K562 (cell line): ENCODE data around the gene HOXB1. TPM values are rescaled to one million over a fixed set of nuclear protein-coding genes. Genes with fewer than 3 reads are reported as not detected.

ENCODE experiments used
- ATAC-seq: fragments of 200-7000 bp; cut with Tn5 transposase; 3 replicates; pipeline ENCODE4 v1.9.1; 2020; ENCODE audit warnings: moderate library complexity
- BruUV-seq: library from RNA; stranded (reverse); fragments of 400-500 nt; replicated peaks from 2 replicates; lab custom pipeline; 2021; lab: Mats Ljungman, UMichigan
- CTCF ChIA-PET: fragments of 300-600 bp; formaldehyde crosslinking; extraction: SDS; loops from one replicate; lab custom pipeline; 2021; ENCODE audit warnings: low intra/inter-chr PET ratio; lab: Yijun Ruan, JAX
- POLR2A ChIA-PET: fragments of 300-600, 350-650 bp; sonication (Branson Sonifier 250); formaldehyde crosslinking; extraction: SDS; loops from one replicate; lab custom pipeline; 2021; ENCODE audit warnings: antibody characterized with exemption, inconsistent platforms; lab: Yijun Ruan, JAX
- DNase-seq, 4 experiments: peaks; one replicate each; pipeline versions ENCODE4 v3.0.0 to v3.0.0-alpha.2; 2011 to 2018; ENCODE audit warnings: low spot score in 3 of 4, mixed read lengths in 3 of 4; ENCODE audit errors: extremely low read depth in 1 of 4
- FAIRE-seq: peaks from 2 replicates; lab custom pipeline; 2011; peaks lifted over from hg19 to GRCh38; lab: Jason Lieb, UNC
- H2AFZ ChIP-seq: 2 replicates; pipeline ENCODE4 v1.6.0; 2011; ENCODE audit warnings: low read depth, low read length, control low read depth, inconsistent platforms
- H3K27ac ChIP-seq: fragments of 200-600 bp; 3 replicates; pipeline ENCODE4 v1.8.0; 2011; ENCODE audit warnings: low read depth, mild to moderate bottlenecking, control low read depth, inconsistent platforms, low read length, moderate library complexity, mixed read lengths; ENCODE audit errors: extremely low read depth
- H3K27me3 ChIP-seq, 2 experiments: fragments of 300-600 bp in 1 of 2; 2 replicates in 1 of 2; 3 replicates in 1 of 2; pipeline versions ENCODE4 v1.6.0 to v1.8.0; 2011; ENCODE audit warnings: inconsistent platforms in 2 of 2, low read length in 2 of 2, mild to moderate bottlenecking in 1 of 2, mixed read lengths in 1 of 2, moderate library complexity in 1 of 2; ENCODE audit not compliant: control insufficient read depth in 2 of 2, insufficient read depth in 2 of 2
- H3K36me3 ChIP-seq: fragments of 300-600 bp; 3 replicates; pipeline ENCODE4 v1.8.0; 2011; ENCODE audit warnings: mild to moderate bottlenecking, low read length, inconsistent platforms; ENCODE audit not compliant: control insufficient read depth, insufficient read depth
- H3K4me1 ChIP-seq, 2 experiments: fragments of 200-600 bp in 1 of 2; replicated peaks in 1 of 2; 2 replicates in 1 of 2; 3 replicates in 1 of 2; pipeline versions ENCODE4 v1.5.1 to v1.8.0; 2011; ENCODE audit warnings: inconsistent platforms in 2 of 2, low read length in 2 of 2, mild to moderate bottlenecking in 1 of 2, mixed read lengths in 1 of 2, moderate library complexity in 1 of 2; ENCODE audit not compliant: control insufficient read depth in 2 of 2, insufficient read depth in 2 of 2
- H3K4me2 ChIP-seq: 2 replicates; pipeline ENCODE4 v1.6.1; 2011; ENCODE audit warnings: low read length, control low read depth, inconsistent platforms, mixed read lengths; ENCODE audit not compliant: insufficient read depth
- H3K4me3 ChIP-seq: fragments of 200-600 bp; sonication (generic), shearing (Covaris generic); 2 replicates; pipeline ENCODE4 v1.5.1; 2016; ENCODE audit warnings: control low read depth, inconsistent platforms
- H3K79me2 ChIP-seq: fragments of 200-600 bp; 3 replicates; pipeline ENCODE4 v1.8.0; 2011; ENCODE audit warnings: low read length, inconsistent platforms; ENCODE audit not compliant: control insufficient read depth, insufficient read depth
- H3K9ac ChIP-seq, 2 experiments: 2 replicates each; pipeline versions ENCODE4 v1.6.0 to v1.6.1; 2011; ENCODE audit warnings: low read depth in 2 of 2, low read length in 2 of 2, control low read depth in 1 of 2, inconsistent platforms in 1 of 2, mild to moderate bottlenecking in 1 of 2, mixed read lengths in 1 of 2; ENCODE audit not compliant: insufficient read depth in 1 of 2
- H3K9me1 ChIP-seq: one replicate; pipeline ENCODE4 v1.6.0; 2011; ENCODE audit warnings: inconsistent platforms, mild to moderate bottlenecking, low read length, moderate library complexity; ENCODE audit not compliant: control insufficient read depth, insufficient read depth
- H3K9me3 ChIP-seq: replicated peaks from 2 replicates; pipeline ENCODE4 v1.5.1; 2011; ENCODE audit warnings: low read depth, low read length, inconsistent platforms; ENCODE audit not compliant: control insufficient read depth, insufficient read depth
- H4K20me1 ChIP-seq: replicated peaks from 2 replicates; pipeline ENCODE4 v1.6.1; 2011; ENCODE audit warnings: low read length, inconsistent platforms, mixed read lengths; ENCODE audit not compliant: control insufficient read depth, insufficient read depth
- ARNT ChIP-seq, 2 experiments: fragments of 450-650 bp; IDR thresholded peaks; 2 replicates each; pipeline ENCODE4 v1.6.1; 2016; ENCODE audit warnings: mild to moderate bottlenecking in 1 of 2
- BDP1 ChIP-seq: IDR thresholded peaks from 3 replicates; pipeline ENCODE4 v1.6.1; 2011; ENCODE audit not compliant: insufficient read length, insufficient read depth
- BHLHE40 ChIP-seq: IDR thresholded peaks from 2 replicates; pipeline ENCODE4 v1.6.1; 2011; ENCODE audit warnings: low read length, improper control_type of control experiment
- EGR1 ChIP-seq: fragments of 450-650 bp; conservative IDR thresholded peaks from 2 replicates; pipeline ENCODE4 v1.6.1; 2017; ENCODE audit warnings: mild to moderate bottlenecking
- ELK3 ChIP-seq: fragments of 450-650 bp; formaldehyde crosslinking; IDR thresholded peaks from 2 replicates; pipeline ENCODE4 v1.4.0; 2020; ENCODE audit warnings: mild to moderate bottlenecking
- ESRRA ChIP-seq: fragments of 450-650 bp; IDR thresholded peaks from 2 replicates; pipeline ENCODE4 v1.6.1; 2014; ENCODE audit warnings: low read depth, mild to moderate bottlenecking, moderate library complexity, borderline replicate concordance
- HNRNPH1 ChIP-seq: fragments of 200-400 bp; formaldehyde crosslinking; optimal IDR thresholded peaks from 2 replicates; pipeline ENCODE3; 2017; ENCODE audit warnings: low read depth, mild to moderate bottlenecking, low read length, moderate library complexity
- HOXB6 ChIP-seq: fragments of 250-450 bp; sonication (Bioruptor Pico); IDR thresholded peaks from 2 replicates; pipeline ENCODE4 v1.5.1; 2022; ENCODE audit warnings: mild to moderate bottlenecking, borderline replicate concordance
- IRF1 ChIP-seq: sonication (generic); formaldehyde crosslinking; IDR thresholded peaks from 2 replicates; pipeline ENCODE4 v1.8.0; 2022; ENCODE audit warnings: missing genetic modification reagents, mild to moderate bottlenecking, borderline replicate concordance
- LEF1 ChIP-seq: fragments of 450-650 bp; IDR thresholded peaks from 2 replicates; pipeline ENCODE4 v1.6.1; 2016; ENCODE audit warnings: mild to moderate bottlenecking
- RBM14 ChIP-seq: fragments of 200-400 bp; formaldehyde crosslinking; IDR thresholded peaks from 2 replicates; pipeline ENCODE4 v1.6.1; 2018; ENCODE audit warnings: low read depth, mild to moderate bottlenecking, low read length, moderate library complexity, borderline replicate concordance; ENCODE audit not compliant: insufficient read depth
- SMARCB1 ChIP-seq: IDR thresholded peaks from 2 replicates; pipeline ENCODE4 v1.6.1; 2011; ENCODE audit warnings: improper control_type of control experiment, low read depth; ENCODE audit not compliant: insufficient read length
- SP1 ChIP-seq: sonication (generic); formaldehyde crosslinking; IDR thresholded peaks from 2 replicates; pipeline ENCODE4 v1.8.1; 2022; ENCODE audit warnings: mild to moderate bottlenecking, missing genetic modification reagents
- SREBF2 ChIP-seq: sonication (generic); formaldehyde crosslinking; IDR thresholded peaks from 2 replicates; pipeline ENCODE4 v1.4.0; 2020; ENCODE audit warnings: mild to moderate bottlenecking, missing genetic modification reagents
- TCF3 ChIP-seq: sonication (generic); formaldehyde crosslinking; IDR thresholded peaks from 2 replicates; pipeline ENCODE4 v1.4.0; 2020; ENCODE audit warnings: mild to moderate bottlenecking, missing genetic modification reagents
- ZBTB43 ChIP-seq: sonication (generic); formaldehyde crosslinking; IDR thresholded peaks from 2 replicates; pipeline ENCODE4 v1.8.0; 2023; ENCODE audit warnings: mild to moderate bottlenecking, missing genetic modification reagents
- ZNF143 ChIP-seq: sonication (generic); formaldehyde crosslinking; IDR thresholded peaks from 2 replicates; pipeline ENCODE4 v1.9.0; 2022; ENCODE audit warnings: mild to moderate bottlenecking, missing genetic modification reagents
- ZNF507 ChIP-seq: conservative IDR thresholded peaks from 2 replicates; pipeline ENCODE4 v1.6.1; 2017; ENCODE audit warnings: missing genetic modification characterization, missing compliant biosample characterization
- ZNF644 ChIP-seq: fragments of 200-800 bp; sonication (Bioruptor generic); IDR thresholded peaks from 2 replicates; pipeline ENCODE4 v1.6.1; 2016; ENCODE audit warnings: low read depth, missing genetic modification characterization, missing compliant biosample characterization
- ZNF717 ChIP-seq: fragments of 250-450 bp; sonication (Bioruptor Pico); IDR thresholded peaks from 2 replicates; pipeline ENCODE4 v1.5.0; 2021
- ZNF785 ChIP-seq: fragments of 250-450 bp; sonication (Bioruptor Pico); IDR thresholded peaks from 2 replicates; pipeline ENCODE4 v1.4.0; 2020; ENCODE audit warnings: mild to moderate bottlenecking
- WGBS: fragments of 100-300 bp; shearing (Covaris generic); methylation state at CpG from one replicate; pipeline ENCODE4 v1.1.6; 2016; ENCODE audit warnings: low coverage, mixed read lengths; ENCODE audit not compliant: insufficient coverage; ENCODE audit errors: missing lambda C conversion rate; 5-methylcytosine and 5-hydroxymethylcytosine counted together
- in situ Hi-C: fragments of 300-500 bp; cut with MboI; formaldehyde crosslinking; loops from 4 replicates; pipeline ENCODE4 v1.15.0; 2018; ENCODE audit warnings: inconsistent platforms, mixed read lengths
- intact Hi-C: fragments of 100-400 bp; cut with micrococcal nuclease; formaldehyde crosslinking; loops from 2 replicates; pipeline ENCODE4 v1.14.2; 2022
- polyA plus RNA-seq, 8 experiments: library from polyadenylated mRNA; depleted of rRNA in 4 of 8; stranded (reverse) in 5 of 8; unstranded in 3 of 8; fragments of >200 nt; fragmentation: Nextera tagmentation in 2 of 8; fragmentation: Illumina TruSeq in 1 of 8; extraction: Ambion mirVana in 2 of 8; extraction: Trizol in 1 of 8; gene quantifications; 2 replicates each; pipeline versions ENCODE4 v1.2.1 to v1.2.3, GENCODE V29; 2011 to 2014; ENCODE audit warnings: inconsistent platforms in 1 of 8, missing spikeins in 1 of 8
- total RNA-seq, 7 experiments: library from RNA; depleted of rRNA in 6 of 7; stranded (reverse); fragments of >200 nt in 6 of 7; fragmentation: Illumina TruSeq in 2 of 7; extraction: Trizol in 2 of 7; gene quantifications; 2 replicates each; pipeline versions ENCODE4 v1.2.1 to v1.2.3, GENCODE V29; 2011 to 2021; ENCODE audit warnings: low replicate concordance in 1 of 7

The HOXB1 gene
- total and polyA plus RNA-seq, 9 of the 15 experiments (the other 6 are each of a cell fraction or from before 2014, with no cell fraction given), result 0.04 TPM; not detected in 8

GRCh38 chr17:48488548-48489106 is 42.2 kb downstream of the HOXB1 start:
- ChIA-PET CTCF (no interaction called here), POLR2A (interaction anchor here (0.6 to 1.1 kb wide), 5 partner anchors 8 to 94 kb away, joined by 3 read pairs; no protein-coding TSS in a partner anchor)
- intact Hi-C loops (loop anchor here (10.0 kb wide), 1 partner anchor 274 kb away; no protein-coding TSS in a partner anchor), in situ Hi-C loops (no loop called here)
- peak; percentile 85 for FAIRE-seq
- H3K4me3 ChIP-seq, result no peak overlapping the region
- H3K36me3 ChIP-seq, result no peaks in the 10 kb centered on the region
- no peaks in the 10 kb centered on the region for H3K27me3 ChIP-seq
- no peaks in the 10 kb centered on the region for H4K20me1 ChIP-seq
- no peaks in the 10 kb centered on the region for H3K9me3 ChIP-seq
- no TSS peak for BruUV-seq
- no peaks in the 10 kb centered on the region for H3K9me1 ChIP-seq
- peak; percentile 80 to 93 (median 86) for DNase-seq
- no peak overlapping the region for H3K9ac ChIP-seq
- peak overlapping the region; percentile 23; the same call in 1 of the 2 replicates for H3K4me2 ChIP-seq
- H3K4me1 ChIP-seq, result peaks cover 38 to 69% of the 10 kb centered on the region in 2 experiments
- 0% methylated on average over 3 of the region's 3 CpGs for WGBS
- H3K27ac ChIP-seq, result peak overlapping the region; percentile 48; the same call in 2 of the 3 replicates
- ATAC-seq, result peak; percentile 71
- H3K79me2 ChIP-seq, result no peaks in the 10 kb centered on the region
- peak overlapping the region; percentile 67 for H2AFZ ChIP-seq
- TF ChIP-seq ZNF785 (CRISPR knock-in tag) (no peak), ZNF644 (tag) (peak; percentile 64; the same call in 1 of the 2 replicates), SP1 (CRISPR knock-in tag) (peak; percentile 35; the same call in 1 of the 2 replicates), ZBTB43 (CRISPR knock-in tag) (no peak), ARNT (IDR thresholded peaks at IDR 0.05) (peak in 1 of 2 experiments; percentile 35; a peak in 2 of 4 replicates), RBM14 (no peak), IRF1 (CRISPR knock-in tag) (no peak), EGR1 (no peak), SREBF2 (CRISPR knock-in tag) (0 out of 2 replicates have a peak, but pooled peaks have one; percentile 53), ZNF143 (CRISPR knock-in tag) (0 out of 2 replicates have a peak, but pooled peaks have one; percentile 31), BHLHE40 (peak; percentile 63; the same call in 1 of the 2 replicates), ESRRA (peak; percentile 25; the same call in 1 of the 2 replicates), HNRNPH1 (no peak), TCF3 (CRISPR knock-in tag) (peak; percentile 91), SMARCB1 (no peak), ZNF507 (tag) (no peak), ELK3 (CRISPR knock-in tag) (no peak), LEF1 (peak; percentile 79), ZNF717 (CRISPR knock-in tag) (no peak), BDP1 (no peak), HOXB6 (CRISPR knock-in tag) (no peak)
